Stomach (tissue), 9 donors: ENCODE data around the gene ZNF587B. TPM values are rescaled to one million over a fixed set of nuclear protein-coding genes. Genes with fewer than 3 reads are reported as not detected.
"Not testable (repeated sequence)": the region's sequence is repeated elsewhere in the genome, so short reads cannot be mapped to it uniquely, and the experiment has no call there.

Source experiments
- DNase-seq, 2 donors: peaks; one replicate each; pipeline versions ENCODE4 v3.0.0 to v3.0.0-alpha.2; 2013 to 2019
- H3K27ac ChIP-seq, 5 donors: fragments of 200-600 bp in 4 of 5; sonication (generic) in 4 of 5; one replicate each; pipeline ENCODE4 v1.5.1; 2013 to 2019; ENCODE audit warnings: mild to moderate bottlenecking in 1 of 5, moderate library complexity in 1 of 5
- H3K27me3 ChIP-seq, 3 donors: fragments of 200-600 bp; sonication (generic); one replicate each; pipeline ENCODE4 v1.5.1; 2017 to 2019; ENCODE audit warnings: mixed run types in 1 of 3
- H3K36me3 ChIP-seq, 4 donors: fragments of 200-600 bp; sonication (generic); 1 replicate in 3 of 4; 2 replicates in 1 of 4; pipeline ENCODE4 v1.5.1; 2016 to 2019
- H3K4me1 ChIP-seq, 4 donors: fragments of 200-600 bp; sonication (generic); one replicate each; pipeline ENCODE4 v1.5.1; 2016 to 2019
- H3K4me3 ChIP-seq, 4 donors: fragments of 200-600 bp; sonication (generic) in 3 of 4; one replicate each; pipeline ENCODE4 v1.5.1; 2016 to 2019; ENCODE audit warnings: mild to moderate bottlenecking in 1 of 4
- H3K9me3 ChIP-seq, 4 donors: fragments of 200-600 bp; sonication (generic); one replicate each; pipeline ENCODE4 v1.5.1; 2016 to 2019
- EP300 ChIP-seq: sonication (generic); formaldehyde crosslinking; IDR thresholded peaks from one replicate; pipeline ENCODE4 v1.6.1; 2017; ENCODE audit warnings: antibody characterized with exemption
- POLR2A ChIP-seq, 4 donors: fragments of 450-650 bp; IDR thresholded peaks; one replicate each; pipeline ENCODE4 v1.6.1; 2016; ENCODE audit warnings: antibody characterized with exemption in 4 of 4, control low read depth in 2 of 4, mild to moderate bottlenecking in 1 of 4, moderate library complexity in 1 of 4
- POLR2AphosphoS5 ChIP-seq, 3 donors: sonication (generic); formaldehyde crosslinking; IDR thresholded peaks; one replicate each; pipeline ENCODE4 v1.6.1; 2016; ENCODE audit warnings: antibody characterized with exemption in 3 of 3
- WGBS, 5 donors: extraction: QIAGEN DNeasy Blood & Tissue Kit in 3 of 5; methylation state at CpG; one replicate each; pipeline versions ENCODE4 v1.1.5 to v1.1.7; 2013 to 2018; 5-methylcytosine and 5-hydroxymethylcytosine counted together
- intact Hi-C: fragments of 100-400 bp; cut with DNase I; formaldehyde crosslinking; loops from one replicate; pipeline ENCODE4 v1.15.1; 2023; ENCODE audit warnings: low total_unique reads
- polyA plus RNA-seq, 3 donors: library from polyadenylated mRNA; stranded (reverse); fragments of 200-250 nt; gene quantifications; one replicate each; pipeline ENCODE4 v1.2.3, GENCODE V29; 2013
- total RNA-seq, 5 donors: library from RNA; depleted of rRNA; stranded (reverse); fragments of >200 nt; gene quantifications; one replicate each; pipeline versions ENCODE4 v1.1.0 to v1.2.3, GENCODE V29; 2014 to 2016
- TF ChIP-seq, protein P1 (sequence below), 7 experiments: fragments of 450-650 bp in 4 of 7; fragments of 200-600 bp in 3 of 7; sonication (generic) in 3 of 7; IDR thresholded peaks; one replicate each; pipeline ENCODE4 v1.5.1; 2016 to 2019; ENCODE audit warnings: antibody characterized with exemption in 7 of 7, control low read depth in 2 of 7, mild to moderate bottlenecking in 1 of 7
- donor health status: healthy with polysubstance abuse.
- donor health status: Bipolar disorder and iron deficiency.
- donor health status: healthy.

Gene ZNF587B
- total and polyA plus RNA-seq, 8 donors, result 3.0 to 60.6 (median 10.4) TPM; not detected in 1

DNA sequence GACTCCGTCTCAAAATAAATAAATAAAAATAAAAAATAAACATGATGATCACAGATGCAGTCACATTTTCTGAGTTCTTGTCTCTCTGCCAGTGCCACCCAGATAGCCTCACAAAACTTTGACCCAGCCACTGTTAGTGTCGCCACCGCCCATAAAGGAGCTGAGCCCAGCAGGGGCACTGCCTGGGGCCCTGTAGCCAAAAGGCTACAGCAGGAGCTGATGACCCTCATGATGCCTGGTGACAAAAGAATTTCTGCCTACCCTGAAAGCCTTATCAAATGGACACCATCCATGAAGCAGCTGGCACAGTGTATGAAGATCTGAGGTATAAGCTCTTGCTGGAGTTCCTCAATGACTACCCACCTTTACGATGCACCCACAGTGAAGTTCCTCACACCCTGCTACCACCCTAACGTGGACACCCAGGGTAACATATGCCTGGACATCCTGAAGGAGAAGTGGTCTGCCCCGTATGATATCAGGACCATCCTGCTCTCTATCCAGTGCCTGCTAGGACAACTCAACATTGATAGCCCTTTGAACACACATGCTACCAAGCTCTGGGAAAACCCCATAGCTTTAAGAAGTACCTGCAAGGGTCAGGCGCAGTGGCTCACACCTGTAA lies 37.9 kb downstream of the ZNF587B start:
- H3K9me3 ChIP-seq, result peaks cover 69 to 99% (median 92%) of the 10 kb centered on the region in 4 donors
- TF ChIP-seq, protein P1, sequence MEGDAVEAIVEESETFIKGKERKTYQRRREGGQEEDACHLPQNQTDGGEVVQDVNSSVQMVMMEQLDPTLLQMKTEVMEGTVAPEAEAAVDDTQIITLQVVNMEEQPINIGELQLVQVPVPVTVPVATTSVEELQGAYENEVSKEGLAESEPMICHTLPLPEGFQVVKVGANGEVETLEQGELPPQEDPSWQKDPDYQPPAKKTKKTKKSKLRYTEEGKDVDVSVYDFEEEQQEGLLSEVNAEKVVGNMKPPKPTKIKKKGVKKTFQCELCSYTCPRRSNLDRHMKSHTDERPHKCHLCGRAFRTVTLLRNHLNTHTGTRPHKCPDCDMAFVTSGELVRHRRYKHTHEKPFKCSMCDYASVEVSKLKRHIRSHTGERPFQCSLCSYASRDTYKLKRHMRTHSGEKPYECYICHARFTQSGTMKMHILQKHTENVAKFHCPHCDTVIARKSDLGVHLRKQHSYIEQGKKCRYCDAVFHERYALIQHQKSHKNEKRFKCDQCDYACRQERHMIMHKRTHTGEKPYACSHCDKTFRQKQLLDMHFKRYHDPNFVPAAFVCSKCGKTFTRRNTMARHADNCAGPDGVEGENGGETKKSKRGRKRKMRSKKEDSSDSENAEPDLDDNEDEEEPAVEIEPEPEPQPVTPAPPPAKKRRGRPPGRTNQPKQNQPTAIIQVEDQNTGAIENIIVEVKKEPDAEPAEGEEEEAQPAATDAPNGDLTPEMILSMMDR (IDR thresholded peaks at IDR 0.05), result no peak
- TF ChIP-seq POLR2A (IDR thresholded peaks at IDR 0.05) (no peak), POLR2AphosphoS5 (IDR thresholded peaks at IDR 0.05) (no peak), EP300 (no peak)
- no peak overlapping the region for H3K4me3 ChIP-seq
- peaks cover 50 to 62% (median 58%) of the 10 kb centered on the region in 4 donors for H3K36me3 ChIP-seq
- 95 to 97% (median 96%) methylated on average over 7 of the region's 7 CpGs for WGBS, 5 donors
- DNase-seq, result no peak
- H3K27ac ChIP-seq, result no peak overlapping the region
- no peaks in the 10 kb centered on the region for H3K27me3 ChIP-seq
- H3K4me1 ChIP-seq, result no peaks in the 10 kb centered on the region
- intact Hi-C loops, result no loop called here

DNA sequence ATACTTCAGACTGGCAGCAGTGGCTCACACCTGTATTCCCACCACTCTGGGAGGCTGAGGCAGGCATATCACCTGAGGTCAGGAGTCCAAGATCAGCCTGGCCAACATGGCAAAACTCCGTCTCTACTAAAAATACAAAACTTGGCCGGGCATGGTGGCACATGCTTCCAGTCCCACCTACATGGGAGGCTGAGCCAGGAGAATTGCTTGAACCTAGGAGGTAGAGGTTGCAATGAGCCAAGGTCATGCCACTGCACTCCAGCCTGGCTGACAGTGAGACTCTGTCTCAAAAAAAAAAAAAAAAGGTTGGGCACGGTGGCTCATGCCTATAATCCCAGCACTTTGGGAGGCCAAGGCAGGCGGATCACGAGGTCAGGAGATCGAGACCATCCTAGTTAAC lies 39.6 kb downstream of the ZNF587B start:
- intact Hi-C loops, DNase-seq, H3K27me3 ChIP-seq, H3K4me3 ChIP-seq, H3K4me1 ChIP-seq, H3K27ac ChIP-seq: not testable (repeated sequence)
- WGBS, 5 donors, result 92 to 99% (median 96%) methylated on average over 5 to 6 of the region's 6 CpGs
- H3K36me3 ChIP-seq, result peaks cover 41 to 60% (median 50%) of the 10 kb centered on the region in 4 donors
- H3K9me3 ChIP-seq, result peaks cover 81 to 100% (median 94%) of the 10 kb centered on the region in 4 donors

DNA sequence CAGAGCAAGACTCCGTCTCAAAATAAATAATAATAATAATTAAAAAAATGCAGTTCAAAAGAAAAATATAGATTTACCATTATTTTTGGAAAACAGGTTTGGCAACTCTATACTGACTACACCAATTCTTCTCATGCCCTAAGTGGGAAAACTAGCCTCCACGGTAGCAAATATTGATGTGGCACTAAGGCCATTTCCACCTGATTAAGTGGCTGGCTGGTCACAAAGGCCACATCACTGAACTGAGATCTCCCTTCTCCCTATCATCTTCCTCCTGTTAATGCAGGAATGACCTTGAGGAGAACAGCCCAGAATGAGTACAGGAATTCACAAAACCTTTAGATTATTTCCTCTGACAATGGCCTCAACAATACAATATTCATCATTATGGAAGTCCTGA lies 40.1 kb downstream of the ZNF587B start:
- peaks cover 36 to 57% (median 45%) of the 10 kb centered on the region in 4 donors for H3K36me3 ChIP-seq
- H3K27me3 ChIP-seq, result no peaks in the 10 kb centered on the region
- no peak overlapping the region for H3K27ac ChIP-seq
- no peaks in the 10 kb centered on the region for H3K4me1 ChIP-seq
- no peak for TF ChIP-seq POLR2AphosphoS5 (IDR thresholded peaks at IDR 0.05)
- TF ChIP-seq, protein P1 (IDR thresholded peaks at IDR 0.05), result no peak
- no peak for TF ChIP-seq POLR2A (IDR thresholded peaks at IDR 0.05)
- TF ChIP-seq EP300, result no peak
- no peak overlapping the region for H3K4me3 ChIP-seq
- DNase-seq, result no peak
- intact Hi-C loops, result no loop called here
- 90 to 98% (median 92%) methylated on average over 2 of the region's 2 CpGs for WGBS, 5 donors
- H3K9me3 ChIP-seq, result peaks cover 82 to 98% (median 92%) of the 10 kb centered on the region in 4 donors

DNA sequence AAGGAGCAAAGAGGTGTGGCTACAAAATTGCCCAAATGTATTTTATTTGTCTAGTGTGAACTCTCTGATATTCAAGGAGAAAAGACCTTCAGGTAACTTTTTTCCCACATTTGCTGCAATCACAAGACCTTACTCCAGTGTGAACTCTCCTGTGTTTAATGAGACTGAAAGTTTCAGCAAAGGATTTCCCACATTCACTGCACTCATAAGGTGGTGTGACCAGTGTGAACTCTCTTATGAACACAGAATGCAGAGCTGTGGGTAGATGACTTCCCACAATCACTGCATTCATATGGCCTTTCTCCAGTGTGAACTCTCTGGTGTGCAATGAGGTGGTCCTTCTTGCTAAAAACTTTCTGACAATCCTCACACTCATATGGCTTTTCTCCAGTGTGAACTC lies 42.4 kb downstream of the ZNF587B start:
- TF ChIP-seq, protein P1 (IDR thresholded peaks at IDR 0.05), result no peak
- TF ChIP-seq POLR2AphosphoS5 (IDR thresholded peaks at IDR 0.05), result no peak
- no peak for TF ChIP-seq EP300
- TF ChIP-seq POLR2A (IDR thresholded peaks at IDR 0.05), result no peak
- no peaks in the 10 kb centered on the region for H3K27me3 ChIP-seq
- no peak overlapping the region for H3K4me3 ChIP-seq
- H3K9me3 ChIP-seq, result peaks cover 82 to 98% (median 89%) of the 10 kb centered on the region in 4 donors
- peaks cover 21 to 57% (median 35%) of the 10 kb centered on the region in 4 donors for H3K36me3 ChIP-seq
- DNase-seq, result no peak
- H3K4me1 ChIP-seq, result no peaks in the 10 kb centered on the region
- intact Hi-C loops, result no loop called here
- H3K27ac ChIP-seq, result no peak overlapping the region

DNA sequence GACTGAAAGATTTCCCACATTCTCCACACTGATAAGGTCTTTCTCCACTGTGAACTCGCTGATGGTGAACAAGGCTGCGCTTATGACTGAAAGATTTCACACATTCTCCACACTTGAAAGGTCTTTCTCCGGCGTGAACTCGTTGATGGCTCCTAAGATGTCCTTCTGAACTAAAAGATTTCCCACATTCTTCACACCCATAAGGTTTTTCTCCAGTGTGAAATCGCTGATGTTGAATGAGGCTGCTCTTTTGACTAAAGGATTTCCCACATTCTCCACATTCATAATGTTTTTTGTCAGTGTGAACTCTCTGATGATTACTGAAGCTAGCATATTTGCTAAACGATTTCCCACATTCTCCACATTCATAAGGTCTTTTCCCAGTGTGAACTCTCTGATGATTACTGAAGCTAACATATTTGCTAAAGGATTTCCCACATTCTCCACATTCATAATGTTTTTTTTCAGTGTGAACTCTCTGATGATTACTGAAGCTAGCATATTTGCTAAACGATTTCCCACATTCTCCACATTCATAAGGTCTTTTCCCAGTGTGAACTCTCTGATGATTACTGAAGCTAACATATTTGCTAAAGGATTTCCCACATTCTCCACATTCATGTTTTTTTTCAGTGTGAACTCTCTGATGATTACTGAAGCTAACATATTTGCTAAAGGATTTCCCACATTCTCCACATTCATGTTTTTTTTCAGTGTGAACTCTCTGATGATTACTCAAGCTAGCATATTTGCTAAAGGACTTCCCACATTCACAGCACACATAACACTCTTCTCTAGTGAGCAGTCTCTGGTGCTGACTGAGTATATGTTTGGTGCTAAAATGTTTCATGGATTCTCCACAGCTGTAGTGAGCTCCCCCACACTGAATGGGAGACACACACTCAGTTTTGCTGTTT lies 44.0 kb downstream of the ZNF587B start:
- H3K4me3 ChIP-seq, H3K27me3 ChIP-seq, H3K4me1 ChIP-seq, H3K27ac ChIP-seq, intact Hi-C loops, DNase-seq: not testable (repeated sequence)
- Histone ChIP-seq H3K9me3 (peaks cover 72 to 96% (median 86%) of the 10 kb centered on the region in 4 donors), H3K36me3 (peaks cover 10 to 56% (median 33%) of the 10 kb centered on the region in 4 donors)
- 92 to 97% (median 95%) methylated on average over 8 of the region's 8 CpGs for WGBS, 5 donors
